Gastroesophageal sphincter (tissue), 4 donors: ENCODE measurements around the gene SOX10. TPM values are rescaled to one million over a fixed set of nuclear protein-coding genes. Genes with fewer than 3 reads are reported as not detected.

Experiments used
- ATAC-seq: fragments of 150-250 bp; one replicate; pipeline ENCODE4 v1.9.1; 2016; ENCODE audit warnings: mild to moderate bottlenecking, moderate library complexity
- H3K27ac ChIP-seq, 4 donors: fragments of 200-600 bp; sonication (generic) in 3 of 4; 1 replicate in 3 of 4; 2 replicates in 1 of 4; pipeline ENCODE4 v1.5.1; 2016 to 2019
- H3K27me3 ChIP-seq: fragments of 200-600 bp; sonication (generic); one replicate; pipeline ENCODE4 v1.5.1; 2019
- H3K36me3 ChIP-seq, 2 donors: fragments of 200-600 bp; sonication (generic); one replicate each; pipeline ENCODE4 v1.5.1; 2019; ENCODE audit warnings: control low read depth in 1 of 2
- H3K4me1 ChIP-seq, 3 donors: fragments of 200-600 bp; sonication (generic); 1 replicate in 2 of 3; 2 replicates in 1 of 3; pipeline ENCODE4 v1.5.1; 2016 to 2019; ENCODE audit warnings: control low read depth in 2 of 3
- H3K4me3 ChIP-seq, 2 donors: fragments of 200-600 bp; sonication (generic); one replicate each; pipeline ENCODE4 v1.5.1; 2019; ENCODE audit warnings: mild to moderate bottlenecking in 1 of 2, moderate library complexity in 1 of 2
- H3K9me3 ChIP-seq, 3 donors: fragments of 200-600 bp; sonication (generic); one replicate each; pipeline ENCODE4 v1.5.1; 2017 to 2019; ENCODE audit warnings: control low read depth in 2 of 3
- EP300 ChIP-seq: sonication (generic); formaldehyde crosslinking; IDR thresholded peaks from one replicate; pipeline ENCODE4 v1.6.1; 2017; ENCODE audit warnings: antibody characterized with exemption, mild to moderate bottlenecking
- POLR2A ChIP-seq, 2 donors: fragments of 450-650 bp; IDR thresholded peaks; one replicate each; pipeline ENCODE4 v1.6.1; 2017; ENCODE audit warnings: antibody characterized with exemption in 2 of 2, mild to moderate bottlenecking in 2 of 2, moderate library complexity in 1 of 2
- POLR2AphosphoS5 ChIP-seq: sonication (generic); formaldehyde crosslinking; IDR thresholded peaks from one replicate; pipeline ENCODE4 v1.6.1; 2017; ENCODE audit warnings: antibody characterized with exemption
- WGBS, 2 donors: methylation state at CpG; one replicate each; pipeline ENCODE4 v1.1.5; 2018; ENCODE audit warnings: low coverage in 1 of 2; 5-methylcytosine and 5-hydroxymethylcytosine counted together
- total RNA-seq, 4 donors: library from RNA; depleted of rRNA; stranded (reverse); fragments of >200 nt; gene quantifications; one replicate each; pipeline ENCODE4 v1.1.0, GENCODE V29; 2016
- TF ChIP-seq, protein P1 (sequence below), 4 experiments: fragments of 200-600 bp in 2 of 4; fragments of 450-650 bp in 2 of 4; sonication (generic) in 1 of 4; IDR thresholded peaks; one replicate each; pipeline ENCODE4 v1.5.1; 2017 to 2019; ENCODE audit warnings: antibody characterized with exemption in 4 of 4, mild to moderate bottlenecking in 2 of 4, moderate library complexity in 2 of 4

The SOX10 gene
- total RNA-seq, 4 donors from 2014 or later, result 6.9 to 16.0 (median 9.2) TPM

DNA sequence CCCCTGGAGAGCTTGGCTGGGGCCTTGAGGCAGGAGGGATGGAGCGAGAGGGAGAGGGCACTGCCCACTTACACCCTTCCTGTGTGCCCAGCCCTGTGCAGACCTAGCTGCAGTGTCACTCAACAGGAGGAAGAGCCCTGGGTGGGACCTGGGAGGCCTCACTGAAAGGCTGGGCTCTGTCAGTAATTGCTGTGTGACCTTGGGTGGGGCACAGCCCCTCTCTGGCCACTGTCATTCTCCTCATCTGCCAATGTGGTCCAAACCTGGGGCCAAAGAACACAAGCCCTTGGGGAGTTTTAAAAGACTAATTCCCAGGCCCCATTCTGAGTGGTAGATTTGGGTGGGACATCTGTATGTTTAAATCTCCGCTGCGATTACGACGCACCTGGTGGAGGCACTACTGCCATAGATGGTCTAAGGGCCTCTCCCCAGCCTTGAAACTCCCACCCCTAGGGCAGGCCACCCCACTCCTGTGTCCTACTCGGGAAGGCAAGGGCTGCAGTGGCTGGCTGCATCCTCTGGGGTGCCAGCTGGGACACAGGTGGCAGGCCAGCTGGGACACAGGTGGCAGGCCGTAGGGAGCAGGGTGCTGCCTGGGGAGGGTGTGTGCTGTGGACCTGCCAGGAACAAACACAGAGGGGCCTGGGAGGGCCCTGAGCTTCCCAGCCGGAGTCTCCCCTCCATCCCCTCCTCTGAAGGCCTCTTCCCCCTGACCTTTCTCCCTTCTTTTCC is 12.3 kb upstream of the SOX10 start:
- peaks cover 0 to 24% (median 0%) of the 10 kb centered on the region in 3 donors for H3K4me1 ChIP-seq
- no peak for TF ChIP-seq POLR2A (IDR thresholded peaks at IDR 0.05)
- no peak for TF ChIP-seq POLR2AphosphoS5
- TF ChIP-seq, protein P1, sequence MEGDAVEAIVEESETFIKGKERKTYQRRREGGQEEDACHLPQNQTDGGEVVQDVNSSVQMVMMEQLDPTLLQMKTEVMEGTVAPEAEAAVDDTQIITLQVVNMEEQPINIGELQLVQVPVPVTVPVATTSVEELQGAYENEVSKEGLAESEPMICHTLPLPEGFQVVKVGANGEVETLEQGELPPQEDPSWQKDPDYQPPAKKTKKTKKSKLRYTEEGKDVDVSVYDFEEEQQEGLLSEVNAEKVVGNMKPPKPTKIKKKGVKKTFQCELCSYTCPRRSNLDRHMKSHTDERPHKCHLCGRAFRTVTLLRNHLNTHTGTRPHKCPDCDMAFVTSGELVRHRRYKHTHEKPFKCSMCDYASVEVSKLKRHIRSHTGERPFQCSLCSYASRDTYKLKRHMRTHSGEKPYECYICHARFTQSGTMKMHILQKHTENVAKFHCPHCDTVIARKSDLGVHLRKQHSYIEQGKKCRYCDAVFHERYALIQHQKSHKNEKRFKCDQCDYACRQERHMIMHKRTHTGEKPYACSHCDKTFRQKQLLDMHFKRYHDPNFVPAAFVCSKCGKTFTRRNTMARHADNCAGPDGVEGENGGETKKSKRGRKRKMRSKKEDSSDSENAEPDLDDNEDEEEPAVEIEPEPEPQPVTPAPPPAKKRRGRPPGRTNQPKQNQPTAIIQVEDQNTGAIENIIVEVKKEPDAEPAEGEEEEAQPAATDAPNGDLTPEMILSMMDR (IDR thresholded peaks at IDR 0.05), result no peak
- TF ChIP-seq EP300, result no peak
- no peak overlapping the region for H3K4me3 ChIP-seq
- H3K9me3 ChIP-seq, result no peaks in the 10 kb centered on the region
- H3K27me3 ChIP-seq, result no peaks in the 10 kb centered on the region
- ATAC-seq, result no peak
- peaks cover 0 to 3% of the 10 kb centered on the region in 2 donors for H3K36me3 ChIP-seq
- 80 to 84% methylated on average over 1 to 6 of the region's 8 CpGs for WGBS, 2 donors
- H3K27ac ChIP-seq, result peak overlapping the region in 2 of 4 donors; percentile 44 to 71

DNA sequence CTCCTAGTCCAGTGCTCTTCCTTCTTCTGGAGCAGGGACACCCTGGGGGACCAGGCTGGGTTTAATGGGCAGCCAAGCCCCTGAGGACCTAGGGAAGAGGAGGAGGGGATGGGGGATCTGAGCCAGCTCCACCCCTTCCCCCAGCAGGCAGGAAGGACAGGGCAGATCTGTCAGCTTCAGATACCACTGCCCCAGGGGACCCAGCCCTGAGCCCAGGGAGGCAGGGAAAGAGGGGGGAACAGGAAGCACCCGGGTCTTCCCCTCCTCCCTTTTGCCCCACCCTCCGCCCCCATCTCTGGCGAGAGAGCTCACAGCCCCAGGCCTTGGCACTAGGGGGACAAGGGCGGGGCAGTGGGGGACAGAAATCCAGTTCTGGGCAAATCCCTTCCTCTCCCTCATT is 11.7 kb upstream of the SOX10 start:
- no peaks in the 10 kb centered on the region for H3K27me3 ChIP-seq
- no peak overlapping the region for H3K4me3 ChIP-seq
- TF ChIP-seq, protein P1 (IDR thresholded peaks at IDR 0.05), result no peak
- no peak for TF ChIP-seq POLR2AphosphoS5
- TF ChIP-seq POLR2A (IDR thresholded peaks at IDR 0.05), result no peak
- TF ChIP-seq EP300, result no peak
- H3K27ac ChIP-seq, result peak overlapping the region in 2 of 4 donors; percentile 44 to 71
- WGBS, 2 donors, result no CpG with 5 or more reads among the region's 4 CpGs
- H3K9me3 ChIP-seq, result no peaks in the 10 kb centered on the region
- peaks cover 0 to 3% of the 10 kb centered on the region in 2 donors for H3K36me3 ChIP-seq
- ATAC-seq, result no peak
- peaks cover 0 to 24% (median 0%) of the 10 kb centered on the region in 3 donors for H3K4me1 ChIP-seq

DNA sequence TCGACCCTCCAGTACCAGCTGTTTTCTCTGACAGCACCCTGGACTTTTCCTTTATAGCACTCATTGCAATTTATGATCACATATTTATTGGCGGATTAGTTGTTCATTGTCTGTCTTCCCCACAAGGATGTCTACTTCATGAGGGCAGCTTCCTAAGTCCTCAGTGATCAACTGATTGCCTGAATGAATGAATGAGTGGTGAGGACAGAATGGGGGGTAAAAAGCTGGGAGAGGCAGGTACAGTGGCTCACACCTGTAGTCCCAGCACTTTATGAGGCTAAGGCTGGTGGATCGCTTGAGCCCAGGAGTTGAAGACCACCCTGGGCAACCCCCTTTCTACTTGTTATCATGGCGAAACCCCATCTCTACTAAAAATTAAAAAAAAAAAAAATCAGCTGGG is 11.1 kb upstream of the SOX10 start:
- H3K4me3 ChIP-seq, result no peak overlapping the region
- ATAC-seq, result no peak
- TF ChIP-seq EP300 (no peak), POLR2A (IDR thresholded peaks at IDR 0.05) (no peak), POLR2AphosphoS5 (no peak)
- TF ChIP-seq, protein P1 (IDR thresholded peaks at IDR 0.05), result no peak
- WGBS, 2 donors, result 87 to 94% methylated on average over 2 to 3 of the region's 4 CpGs
- H3K36me3 ChIP-seq, result peaks cover 0 to 3% of the 10 kb centered on the region in 2 donors
- H3K4me1 ChIP-seq, result peaks cover 0 to 22% (median 0%) of the 10 kb centered on the region in 3 donors
- no peak overlapping the region for H3K27ac ChIP-seq
- H3K27me3 ChIP-seq, result no peaks in the 10 kb centered on the region
- no peaks in the 10 kb centered on the region for H3K9me3 ChIP-seq

DNA sequence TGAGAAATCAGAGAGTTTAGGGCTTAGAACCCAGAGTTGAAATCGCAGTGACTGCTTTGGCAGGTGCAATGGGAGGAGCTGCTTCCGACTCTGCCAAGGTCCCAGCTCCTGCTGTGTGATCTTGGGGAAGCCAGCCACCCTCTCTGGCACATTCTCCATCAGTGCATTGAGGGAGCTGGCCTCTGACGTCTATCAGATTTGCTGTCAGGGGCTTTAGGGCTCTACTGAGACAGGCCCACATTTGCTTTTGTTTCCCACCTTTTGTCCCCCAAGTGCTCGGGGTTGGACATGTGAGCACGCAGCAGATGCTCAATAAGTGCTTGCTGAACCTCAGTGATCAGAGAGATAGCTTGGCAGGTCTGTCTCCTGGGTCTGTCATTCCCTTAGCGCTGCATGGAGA is 10.6 kb upstream of the SOX10 start:
- no peak overlapping the region for H3K4me3 ChIP-seq
- 88% methylated on average over 3 of the region's 6 CpGs; no CpG with 5 or more reads in 1 of the 2 donors for WGBS, 2 donors
- H3K27me3 ChIP-seq, result no peaks in the 10 kb centered on the region
- H3K4me1 ChIP-seq, result peaks cover 0 to 17% (median 0%) of the 10 kb centered on the region in 3 donors
- TF ChIP-seq POLR2A (IDR thresholded peaks at IDR 0.05), result no peak
- TF ChIP-seq POLR2AphosphoS5, result no peak
- TF ChIP-seq, protein P1 (IDR thresholded peaks at IDR 0.05), result no peak
- no peak for TF ChIP-seq EP300
- ATAC-seq, result no peak
- no peak overlapping the region for H3K27ac ChIP-seq
- H3K9me3 ChIP-seq, result no peaks in the 10 kb centered on the region
- H3K36me3 ChIP-seq, result peaks cover 0 to 3% of the 10 kb centered on the region in 2 donors

DNA sequence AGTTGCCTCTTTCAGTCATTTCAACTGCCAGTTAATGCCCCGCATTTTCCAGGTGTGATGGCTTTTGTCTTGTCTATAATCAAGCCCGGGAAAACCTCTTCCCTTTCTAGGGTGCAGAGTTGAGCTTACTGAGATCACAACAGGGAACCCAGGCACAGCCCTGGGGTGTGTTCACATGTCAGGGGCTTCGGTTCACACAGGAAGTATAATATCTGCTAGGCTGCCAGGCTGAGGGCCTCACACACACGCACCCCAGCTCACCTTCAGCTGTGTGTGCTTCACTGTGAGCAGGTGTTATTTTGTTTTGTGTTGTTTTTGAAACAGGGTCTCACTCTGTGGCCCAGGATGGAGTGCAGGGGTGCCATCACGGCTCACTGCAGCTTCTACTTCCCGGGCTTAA is 9.7 kb upstream of the SOX10 start:
- Histone ChIP-seq H3K4me3 (no peak overlapping the region), H3K4me1 (peaks cover 0 to 8% (median 0%) of the 10 kb centered on the region in 3 donors), H3K9me3 (no peaks in the 10 kb centered on the region), H3K27me3 (no peaks in the 10 kb centered on the region), H3K27ac (no peak overlapping the region), H3K36me3 (peaks cover 0 to 3% of the 10 kb centered on the region in 2 donors)
- ATAC-seq, result no peak
- WGBS, 2 donors, result 93% methylated on average over 3 of the region's 6 CpGs
- no peak for TF ChIP-seq POLR2A (IDR thresholded peaks at IDR 0.05)
